Left ventricle myocardium superior (tissue), 1 donor: ENCODE measurements around the gene SCAF8. TPM values are rescaled to one million over a fixed set of nuclear protein-coding genes. Genes with fewer than 3 reads are reported as not detected.
A peak's percentile ranks its signal among the peaks of the same experiment; 100 is the strongest.
"Not testable (repeated sequence)": the region's sequence is repeated elsewhere in the genome, so short reads cannot be mapped to it uniquely, and the experiment has no call there.

Experiments
- ATAC-seq: fragments of 200-7000 bp; cut with Tn5 transposase; one replicate; pipeline ENCODE4 v1.9.1; 2020; ENCODE audit warnings: mild to moderate bottlenecking, moderate library complexity
- DNase-seq: peaks from one replicate; pipeline ENCODE4 v3.0.0-alpha.2; 2020
- intact Hi-C: fragments of 100-400 bp; cut with micrococcal nuclease; formaldehyde crosslinking; loops from one replicate; pipeline ENCODE4 v1.11.0; 2022
- total RNA-seq: library from RNA; stranded (reverse); fragmentation: NEBNext Ultra II Directional; extraction: Animal tissue kit (Norgen Biotek cat#: 25700); gene quantifications from one replicate; pipeline ENCODE4 v1.2.1, GENCODE V29; 2021
- donor health status: DM: no; HTN: yes; CAD: no; lungs with severe emphysema.

The SCAF8 gene
- total RNA-seq, 1 donor from 2014 or later, result 52.8 TPM

DNA sequence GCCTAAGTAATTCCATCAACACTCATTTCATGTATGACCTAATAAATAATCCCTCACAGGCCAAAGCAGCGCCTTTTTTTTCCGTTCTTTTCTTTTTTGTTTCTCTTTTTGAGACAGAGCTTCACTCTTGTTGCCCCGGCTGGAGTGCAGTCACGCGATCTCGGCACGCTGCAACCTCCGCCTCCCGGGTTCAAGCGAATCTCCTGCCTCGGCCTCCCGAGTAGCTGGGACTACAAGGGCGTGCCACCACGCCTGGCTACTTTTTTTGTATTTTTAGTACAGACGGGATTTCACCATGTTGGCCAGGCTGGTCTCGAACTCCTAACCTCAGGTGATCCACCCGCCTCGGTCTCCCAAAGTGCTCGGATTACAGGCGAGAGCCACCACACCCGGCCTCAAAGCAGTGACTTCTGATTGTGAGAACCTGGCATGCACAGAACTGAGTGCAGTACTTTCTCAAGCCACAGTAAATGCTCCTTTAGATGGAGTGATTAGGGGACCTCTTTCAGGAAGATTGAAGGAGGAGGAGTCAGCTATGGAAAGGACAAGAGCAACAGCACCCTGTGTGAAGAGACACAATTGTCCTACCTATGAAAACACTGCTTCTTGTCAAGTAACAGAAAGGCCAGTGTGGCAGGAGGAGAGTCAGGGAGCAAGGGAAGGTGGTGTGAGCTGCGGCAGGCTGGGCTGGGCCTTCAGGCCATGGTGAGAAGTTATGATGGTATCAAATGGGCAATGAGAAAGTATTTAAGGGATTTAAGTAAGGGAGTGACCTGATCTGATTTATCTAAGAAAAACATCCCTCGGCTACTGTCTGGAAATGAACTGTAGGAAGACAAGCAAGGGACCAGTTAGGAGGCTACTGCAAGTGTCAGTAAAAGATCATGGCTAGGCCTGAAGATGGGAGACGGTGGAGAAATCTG lies 1.7 kb upstream of the SCAF8 start:
- no peak for ATAC-seq
- no peak for DNase-seq
- intact Hi-C loops, result loop anchor here (10.0 kb wide), 1 partner anchor 73 kb away; no protein-coding TSS in a partner anchor

DNA sequence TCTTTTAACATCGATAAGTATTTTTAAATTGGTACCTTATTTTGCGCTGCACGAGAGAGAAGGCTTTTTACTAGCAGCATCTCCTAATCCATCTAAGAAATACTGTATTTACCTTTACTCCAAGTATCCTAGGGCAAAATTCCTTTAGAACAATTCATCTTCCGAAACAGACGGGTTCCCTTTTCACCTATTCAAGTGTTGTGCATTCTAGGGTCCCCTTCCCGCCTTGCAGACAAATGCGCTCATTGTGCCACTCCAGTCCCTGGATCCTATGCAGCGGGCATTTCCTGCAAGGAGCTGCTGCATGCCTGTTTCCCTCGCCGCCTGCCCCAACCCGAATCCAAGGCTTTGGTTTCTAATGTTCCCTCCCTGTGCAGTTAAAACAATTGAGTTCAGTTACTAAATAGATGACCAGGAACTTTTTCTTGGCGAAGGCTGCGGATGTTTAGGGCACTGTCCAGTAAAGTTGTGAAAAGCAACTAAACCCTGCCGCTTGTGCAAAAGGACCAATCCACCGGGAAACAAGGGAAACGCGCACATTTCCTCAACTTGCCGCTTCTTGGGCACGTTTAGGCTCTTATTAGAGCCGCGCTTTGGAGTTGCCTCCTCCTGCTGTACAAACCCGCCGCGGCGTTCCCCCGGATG lies 556 bp upstream of the SCAF8 start:
- DNase-seq (peak; percentile 49), ATAC-seq (no peak)
- intact Hi-C loops, result loop anchor here (10.0 kb wide), 1 partner anchor 72 kb away; no protein-coding TSS in a partner anchor

DNA sequence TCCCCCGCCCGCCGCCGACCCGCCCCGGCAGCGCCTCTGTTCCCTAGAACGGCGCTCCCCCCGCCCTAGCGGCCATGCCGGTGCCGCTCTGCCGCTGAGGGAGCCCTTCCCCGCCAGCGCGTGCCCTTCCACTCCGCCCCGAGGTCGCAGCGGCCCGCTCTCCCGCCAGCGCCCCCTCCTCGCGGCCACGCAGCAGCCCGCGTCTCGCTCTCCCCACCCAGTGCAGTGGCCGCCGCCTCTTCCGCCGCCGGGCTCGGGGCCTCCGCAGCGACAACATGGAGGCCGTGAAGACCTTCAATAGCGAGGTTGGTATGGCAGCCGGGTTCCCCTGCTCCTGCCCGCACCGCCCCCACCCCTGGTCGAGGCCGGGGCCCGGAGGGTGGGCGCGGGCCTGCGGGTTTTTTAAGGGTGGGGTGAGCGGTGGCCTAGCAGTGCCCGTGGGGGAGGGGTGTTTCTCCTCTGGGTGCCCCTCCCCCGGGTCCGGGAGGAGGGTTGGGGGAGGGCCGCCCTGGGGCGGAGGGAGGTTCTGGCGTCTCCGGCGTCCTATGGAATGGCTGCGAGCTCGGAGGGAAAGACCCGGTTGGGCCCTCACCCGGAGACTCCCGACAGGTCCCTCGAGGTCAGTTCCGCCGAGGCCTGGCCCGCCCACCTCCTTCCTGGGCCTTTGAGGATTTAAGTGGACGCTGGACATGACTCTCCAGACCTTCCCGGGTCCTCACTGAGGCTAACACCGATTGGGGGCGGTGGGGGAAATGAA lies 588 bp downstream of the SCAF8 start:
- ATAC-seq (peak; percentile 95), DNase-seq (peak; percentile 97)
- intact Hi-C loops, result loop anchor here (10.0 kb wide), 1 partner anchor 71 kb away; no protein-coding TSS in a partner anchor

DNA sequence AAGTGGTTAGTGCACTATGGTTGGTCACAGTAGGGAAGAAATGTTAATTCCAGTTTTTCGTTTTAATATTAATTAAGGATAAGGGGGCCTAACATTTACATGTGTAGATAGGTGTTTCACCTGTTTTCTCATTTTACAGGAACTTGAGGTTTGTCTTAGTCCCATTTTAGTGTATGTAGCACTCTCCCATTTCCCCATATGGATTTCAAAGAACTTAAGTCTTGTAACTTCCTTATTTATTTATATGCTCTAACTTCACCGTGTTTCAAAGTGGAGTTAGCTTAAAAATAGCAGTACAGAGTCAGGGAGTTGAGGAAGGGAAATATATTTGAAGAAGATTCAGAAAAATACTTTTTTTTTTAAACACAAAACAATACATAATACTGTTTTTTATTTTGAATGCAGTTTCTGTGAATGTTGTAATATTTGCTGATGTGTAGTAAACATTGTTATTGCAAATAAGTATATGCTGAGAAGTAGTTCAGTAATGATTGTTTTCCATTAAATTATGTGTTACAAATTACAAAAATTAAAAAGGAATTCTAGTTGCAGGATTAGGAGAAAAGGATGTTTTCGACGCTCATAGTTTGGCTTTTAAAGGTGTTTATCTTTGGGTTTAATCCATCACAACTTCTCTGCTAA lies 3.5 kb downstream of the SCAF8 start:
- ATAC-seq (no peak), DNase-seq (no peak)
- intact Hi-C loops, result loop anchor here (10.0 kb wide), 1 partner anchor 68 kb away; no protein-coding TSS in a partner anchor

DNA sequence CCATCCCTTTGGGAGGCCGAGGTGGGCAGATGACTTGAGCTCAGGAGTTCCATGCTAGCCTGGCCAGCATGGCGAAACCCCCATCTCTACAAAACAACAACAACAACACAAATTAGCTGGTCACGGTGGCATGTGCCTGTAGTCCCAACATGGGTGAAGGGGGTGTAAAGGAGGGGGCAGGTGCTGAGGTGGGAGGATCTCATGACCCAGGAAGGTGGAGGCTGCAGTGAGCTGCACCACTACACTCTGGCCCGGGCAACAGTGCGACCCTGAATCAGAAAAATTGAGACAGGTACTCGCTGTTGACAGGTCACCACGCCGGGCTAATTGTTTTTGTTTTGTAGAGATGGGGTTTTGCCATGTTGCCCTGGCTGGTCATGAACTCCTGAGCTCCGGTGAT lies 4.2 kb downstream of the SCAF8 start:
- intact Hi-C loops, result loop anchor here (10.0 kb wide), 1 partner anchor 67 kb away; no protein-coding TSS in a partner anchor
- no peak for ATAC-seq
- no peak for DNase-seq

DNA sequence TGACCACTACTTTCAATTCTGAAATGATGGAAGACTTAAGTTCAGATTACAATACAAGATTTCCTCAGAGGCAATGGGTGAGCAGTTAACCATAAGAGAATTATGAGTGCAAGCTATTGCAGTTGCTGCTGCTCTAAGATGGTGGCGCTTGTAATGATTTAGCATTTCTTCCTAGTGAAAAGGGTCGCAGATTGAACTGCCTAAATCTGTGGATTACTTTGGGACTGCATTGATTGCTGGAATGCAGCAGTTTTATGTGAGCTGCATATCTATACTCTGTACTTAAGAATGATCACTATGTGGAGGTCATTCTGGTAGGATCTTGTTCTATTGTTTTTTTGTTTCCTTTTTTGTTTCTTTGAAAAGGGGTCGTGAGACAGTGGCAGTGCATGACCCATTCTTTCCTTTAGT lies 5.3 kb downstream of the SCAF8 start:
- no peak for DNase-seq
- ATAC-seq, result no peak
- intact Hi-C loops, result loop anchor here (10.0 kb wide), 1 partner anchor 66 kb away; no protein-coding TSS in a partner anchor

DNA sequence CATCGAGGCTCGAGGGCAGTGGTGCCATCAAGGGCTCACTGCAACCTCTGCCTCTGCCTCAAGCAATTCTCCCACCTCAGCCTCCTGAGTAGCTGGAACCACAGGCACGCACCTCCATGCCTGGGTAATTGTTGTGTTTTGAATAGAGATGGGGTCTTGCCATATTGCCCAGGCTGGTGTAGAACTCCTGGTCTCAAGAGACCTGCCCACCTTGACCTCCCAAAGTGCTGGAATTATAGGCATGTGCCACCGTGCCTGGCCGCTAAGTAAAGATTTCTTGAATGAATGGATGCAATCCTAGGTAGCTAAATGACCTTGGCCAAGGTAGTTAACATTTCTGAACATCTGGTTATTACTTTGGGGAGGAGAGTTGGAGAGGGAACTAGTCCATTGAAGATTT lies 7.4 kb downstream of the SCAF8 start:
- DNase-seq (no peak), ATAC-seq (no peak)
- intact Hi-C loops, result no loop called here

DNA sequence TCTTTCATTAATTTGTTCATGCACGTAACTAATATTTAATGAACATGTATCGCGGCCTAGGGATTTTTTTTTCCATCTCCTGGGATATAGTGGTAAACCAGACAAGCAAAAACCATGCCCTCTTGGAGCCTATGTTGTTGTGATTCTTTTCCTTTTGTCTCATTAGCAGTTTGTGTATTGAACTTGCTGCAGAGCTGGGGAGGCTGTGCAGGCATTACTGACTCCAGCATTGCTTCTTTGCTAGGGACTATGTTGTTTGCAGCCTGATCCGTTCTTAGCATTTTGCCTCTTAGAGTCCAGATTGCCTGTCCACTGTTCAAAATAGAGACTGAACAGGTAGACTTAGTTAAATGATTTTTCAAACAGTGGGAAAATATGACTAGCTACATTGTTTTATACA lies 9.7 kb downstream of the SCAF8 start:
- ATAC-seq (peak; percentile 34), DNase-seq (no peak)
- intact Hi-C loops, result no loop called here

DNA sequence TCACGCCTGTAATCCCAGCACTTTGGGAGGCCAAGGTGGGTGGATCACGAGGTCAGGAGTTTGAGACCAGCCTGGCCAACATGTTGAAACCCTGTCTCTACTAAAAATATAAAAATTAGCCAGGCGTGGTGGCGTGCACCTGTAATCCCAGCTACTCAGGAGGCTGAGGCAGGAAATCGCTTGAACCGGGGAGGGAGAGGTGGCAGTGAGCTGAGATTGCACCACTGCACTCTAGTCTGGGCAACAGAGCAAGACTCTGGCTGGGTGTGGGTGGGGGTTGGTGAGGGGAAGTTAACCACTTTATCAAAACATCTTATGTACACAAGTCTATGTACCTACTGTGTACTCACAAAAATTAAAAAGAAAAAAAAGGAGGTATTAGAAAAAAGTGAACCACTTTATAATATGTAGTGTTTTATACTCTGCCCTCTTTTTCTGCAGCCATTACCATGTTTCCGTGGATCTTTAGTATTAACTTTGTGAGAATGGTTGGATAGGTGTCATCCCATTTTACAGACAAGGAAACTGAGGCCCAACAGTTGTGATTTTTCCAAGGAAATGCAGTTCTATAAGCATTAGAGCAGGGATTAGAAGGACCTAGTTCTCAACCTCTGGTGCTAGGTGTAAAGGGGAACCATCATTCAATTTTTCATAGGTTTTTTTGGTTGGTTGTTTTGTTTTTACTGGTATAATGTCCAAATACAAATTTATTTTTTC lies 11.0 kb downstream of the SCAF8 start:
- intact Hi-C loops, ATAC-seq, DNase-seq: not testable (repeated sequence)

DNA sequence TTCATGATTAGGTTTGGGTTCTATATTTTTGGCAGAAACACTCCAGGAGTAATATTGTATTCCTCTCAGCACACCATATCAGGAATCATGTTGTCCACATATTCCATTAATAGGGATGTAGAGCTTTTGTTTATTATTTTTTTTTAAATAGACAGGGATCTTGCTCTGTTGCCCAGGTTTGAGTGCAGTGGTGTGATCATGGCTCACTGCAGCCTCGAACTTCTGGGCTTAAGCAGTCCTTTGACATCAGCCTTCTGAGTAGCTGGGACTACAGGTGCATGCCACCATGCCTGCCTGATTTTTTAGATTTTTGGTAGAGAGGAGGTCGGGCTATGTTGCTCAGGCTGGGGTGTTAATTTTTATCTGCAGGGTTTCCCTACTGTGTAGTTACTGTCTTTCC lies 12.0 kb downstream of the SCAF8 start:
- ATAC-seq, result no peak
- DNase-seq, result no peak
- intact Hi-C loops, result no loop called here

DNA sequence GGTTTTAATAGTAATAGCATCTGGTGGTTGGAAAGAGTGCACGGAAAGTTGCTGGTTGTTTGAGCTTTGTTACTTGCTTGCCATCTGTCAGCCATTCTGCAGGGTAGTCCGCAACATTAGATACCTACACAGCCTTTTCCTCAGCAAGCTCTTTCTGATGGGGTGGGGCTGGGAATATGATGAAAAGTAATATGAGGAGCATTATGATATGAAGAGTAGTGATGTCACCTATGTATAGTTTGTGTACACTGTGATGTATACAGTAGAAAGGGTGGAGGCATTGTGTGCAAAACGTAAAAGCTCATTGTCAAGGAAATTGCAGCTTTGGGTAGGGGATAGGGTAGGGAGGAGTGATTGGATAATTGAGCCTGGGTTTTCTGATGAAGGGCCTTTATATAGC lies 16.1 kb downstream of the SCAF8 start:
- intact Hi-C loops, result no loop called here
- ATAC-seq (no peak), DNase-seq (no peak)

DNA sequence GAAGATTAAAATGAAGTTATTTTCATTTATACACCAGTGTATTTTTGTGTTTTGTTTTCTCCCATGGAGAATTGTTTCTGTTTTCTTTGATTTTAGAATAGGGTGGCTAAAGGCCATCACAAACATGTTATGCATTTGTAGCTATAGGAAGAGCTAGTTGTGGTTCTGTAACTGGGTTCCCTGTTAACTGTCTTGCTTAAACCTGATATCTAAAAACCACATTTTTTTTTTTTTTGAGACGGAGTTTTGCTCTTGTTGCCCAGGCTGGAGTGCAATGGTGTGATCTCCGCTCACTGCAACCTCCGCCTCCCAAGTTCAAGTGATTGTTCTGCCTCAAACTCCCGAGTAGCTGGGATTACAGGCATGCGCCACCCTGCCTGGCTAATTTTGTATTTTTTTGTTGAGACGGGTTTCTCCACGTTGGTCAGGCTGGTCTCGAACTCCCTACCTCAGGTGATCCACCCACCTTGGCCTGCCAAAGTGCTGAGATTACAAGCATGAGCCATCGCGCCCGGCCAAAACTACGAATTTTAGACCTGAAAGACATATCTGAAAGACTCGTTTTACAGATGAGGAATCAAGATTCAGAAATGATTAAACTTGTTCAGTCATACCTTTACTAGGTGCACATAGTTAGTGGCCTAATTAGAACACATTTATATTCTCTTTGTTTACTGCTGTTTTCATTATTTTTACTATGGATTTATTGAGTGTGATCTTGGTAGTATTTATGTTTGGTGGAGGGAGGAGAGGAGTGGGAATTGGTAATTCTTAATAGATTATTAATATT lies 18.0 kb downstream of the SCAF8 start:
- DNase-seq, result no peak
- ATAC-seq, result no peak
- intact Hi-C loops, result no loop called here

DNA sequence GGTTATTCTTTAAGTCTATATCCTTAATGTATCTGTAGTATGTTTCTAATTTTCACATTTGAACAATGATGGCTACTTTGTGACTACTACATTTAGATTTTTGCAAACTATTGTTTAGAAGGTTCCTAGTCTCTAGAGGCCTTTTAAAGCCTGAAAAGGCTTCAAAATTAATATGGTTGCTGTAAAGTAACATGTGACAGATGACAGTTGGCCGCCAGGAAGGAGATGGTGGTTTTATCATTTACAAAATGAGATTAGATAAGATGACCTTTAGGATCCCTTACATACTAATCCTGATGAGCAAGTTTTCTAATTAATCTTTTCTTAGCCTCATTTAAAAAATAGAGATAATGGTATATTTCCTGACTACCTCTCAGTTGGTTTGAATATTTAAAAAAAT lies 18.8 kb downstream of the SCAF8 start:
- intact Hi-C loops, result no loop called here
- no peak for DNase-seq
- no peak for ATAC-seq

DNA sequence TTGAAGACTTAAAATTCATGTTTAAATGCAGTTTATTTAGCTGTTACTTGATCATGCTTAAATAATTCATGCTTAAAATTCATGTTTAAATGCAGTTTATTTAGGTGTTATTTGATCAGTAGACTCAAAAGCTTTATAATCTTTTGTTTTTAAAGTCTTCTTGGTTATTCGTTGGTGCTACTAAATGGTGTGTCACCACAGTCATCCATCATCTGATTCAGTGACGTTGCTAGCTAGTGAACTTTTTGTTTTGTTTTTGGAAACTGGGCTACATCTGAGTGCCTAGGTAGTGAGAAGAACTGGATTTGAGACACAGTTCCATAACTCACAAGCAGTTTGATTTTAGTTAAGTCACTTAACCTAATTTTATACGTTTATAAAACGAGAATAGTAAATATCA lies 20.9 kb downstream of the SCAF8 start:
- ATAC-seq, result no peak
- no peak for DNase-seq
- intact Hi-C loops, result no loop called here

DNA sequence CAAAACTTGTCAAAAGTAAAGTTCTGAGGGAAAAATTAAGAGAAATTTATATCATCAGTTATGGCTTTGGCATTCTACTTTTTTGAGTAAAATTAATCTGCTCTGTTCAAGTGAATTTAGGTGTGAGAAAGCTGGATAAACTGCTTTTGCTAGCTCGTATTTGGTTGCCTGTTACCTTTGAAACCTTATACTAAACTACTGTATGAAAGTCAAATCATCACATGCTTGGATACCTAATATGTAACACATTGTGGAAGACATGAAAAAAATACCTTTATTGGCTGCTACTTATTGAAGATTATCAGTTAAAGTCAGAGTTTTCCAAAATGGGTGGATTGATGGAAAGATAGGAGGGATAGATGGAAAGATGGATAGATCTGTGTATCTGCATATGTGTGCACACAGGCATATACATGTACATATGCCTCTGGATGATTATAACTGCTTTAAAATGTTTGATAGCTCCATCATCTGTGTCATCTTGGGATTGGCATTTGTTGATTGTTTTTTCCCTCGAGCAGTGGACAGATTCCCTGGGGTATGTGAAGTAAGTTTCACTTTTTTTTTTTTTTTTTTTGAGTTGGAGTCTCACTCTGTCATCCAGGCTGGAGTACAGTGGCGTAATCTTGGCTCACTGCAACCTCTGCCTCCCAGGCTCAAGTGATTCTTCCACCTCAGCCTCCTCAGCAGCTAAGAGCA lies 24.3 kb downstream of the SCAF8 start:
- ATAC-seq (peak; percentile 55), DNase-seq (no peak)

DNA sequence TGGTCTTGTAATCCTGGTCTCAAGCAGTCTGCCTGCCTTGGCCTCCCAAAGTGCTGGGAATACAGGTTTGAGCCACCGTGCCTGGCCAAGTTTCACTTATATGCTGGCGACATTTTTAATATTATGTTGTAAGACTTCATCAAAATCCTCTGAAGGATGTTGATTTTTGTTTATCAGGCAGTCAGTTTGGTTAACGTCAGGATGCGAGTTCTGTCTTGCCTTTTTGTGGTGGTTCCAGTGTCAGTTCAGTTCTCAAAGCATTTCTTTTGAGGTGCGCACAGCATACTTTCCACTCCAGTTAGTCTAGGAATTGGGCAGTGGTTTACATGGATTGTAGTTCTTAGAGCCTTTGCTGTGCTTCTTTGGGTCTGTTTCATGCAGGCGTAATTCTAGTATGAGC lies 24.9 kb downstream of the SCAF8 start:
- DNase-seq, result no peak
- no peak for ATAC-seq
- intact Hi-C loops, result no loop called here

More for the DNA sequence above, 24.3 kb downstream of the SCAF8 start:
- intact Hi-C loops, result no loop called here

DNA sequence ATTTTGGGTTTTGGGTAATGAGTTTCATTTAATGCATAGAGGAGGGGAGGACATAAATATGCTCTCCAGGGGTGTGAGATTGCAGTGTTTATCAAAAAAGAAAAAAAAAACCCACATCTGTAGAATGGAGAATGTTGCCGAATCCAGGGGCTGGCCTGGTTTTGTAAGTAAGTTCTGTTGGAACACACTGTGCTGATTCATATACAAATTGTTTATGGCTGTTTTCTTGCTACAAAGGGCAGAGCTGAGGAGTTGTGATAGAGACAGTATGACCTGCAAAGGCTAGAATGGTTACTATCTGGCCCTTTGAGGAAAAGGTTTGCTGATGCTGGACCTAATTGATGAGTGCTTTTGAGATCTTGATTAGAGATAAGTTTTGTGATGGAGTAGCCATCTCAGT lies 30.4 kb downstream of the SCAF8 start:
- intact Hi-C loops, result no loop called here
- DNase-seq (no peak), ATAC-seq (no peak)
